H1 (cell line): Measurements from ENCODE around the gene CABP2. TPM values are rescaled to one million over a fixed set of nuclear protein-coding genes. Genes with fewer than 3 reads are reported as not detected.

Source experiments
- CTCF ChIA-PET: fragments of 300-600 bp; sonication (Branson Sonifier 250); formaldehyde crosslinking; loops from one replicate; lab custom pipeline; 2021; ENCODE audit not compliant: partially characterized antibody; lab: Charles Lee
- POLR2A ChIA-PET: fragments of 300-600 bp; sonication (Branson Sonifier 250); formaldehyde crosslinking; loops from one replicate; lab custom pipeline; 2021; ENCODE audit warnings: inconsistent platforms; ENCODE audit not compliant: partially characterized antibody; lab: Charles Lee
- DNase-seq, 2 experiments: peaks; one replicate each; pipeline versions ENCODE4 v3.0.0 to v3.0.0-alpha.2; 2010 to 2022; ENCODE audit warnings: low spot score in 2 of 2, low read depth in 1 of 2, mixed read lengths in 1 of 2
- FAIRE-seq: peaks from 2 replicates; lab custom pipeline; 2011; peaks lifted over from hg19 to GRCh38; lab: Jason Lieb, UNC
- H2AFZ ChIP-seq: 2 replicates; pipeline ENCODE4 v1.8.1; 2012; ENCODE audit warnings: low read length, inconsistent platforms
- H2AK5ac ChIP-seq: 2 replicates; pipeline ENCODE4 v1.6.1; 2013; ENCODE audit warnings: low read depth, low read length
- H2BK120ac ChIP-seq: replicated peaks from 2 replicates; pipeline ENCODE3; 2013; ENCODE audit warnings: low read depth, low read length, inconsistent platforms
- H2BK12ac ChIP-seq: 2 replicates; pipeline ENCODE4 v1.6.1; 2013; ENCODE audit warnings: low read depth, low read length
- H2BK15ac ChIP-seq: 2 replicates; pipeline ENCODE4 v1.6.1; 2013; ENCODE audit warnings: low read length
- H2BK20ac ChIP-seq: 2 replicates; pipeline ENCODE4 v1.6.1; 2013; ENCODE audit warnings: low read length
- H2BK5ac ChIP-seq: 2 replicates; pipeline ENCODE4 v1.6.1; 2013; ENCODE audit warnings: low read depth, low read length
- H3K14ac ChIP-seq: 2 replicates; pipeline ENCODE4 v1.6.1; 2013; ENCODE audit warnings: inconsistent platforms; ENCODE audit not compliant: insufficient read length
- H3K18ac ChIP-seq: 2 replicates; pipeline ENCODE4 v1.6.1; 2013; ENCODE audit warnings: low read length; ENCODE audit errors: extremely low read depth
- H3K23ac ChIP-seq: 2 replicates; pipeline ENCODE4 v1.6.1; 2013; ENCODE audit warnings: inconsistent platforms; ENCODE audit not compliant: insufficient read length
- H3K23me2 ChIP-seq: 2 replicates; pipeline ENCODE4 v1.6.1; 2013; ENCODE audit warnings: low read depth, low read length
- H3K27ac ChIP-seq: 2 replicates; pipeline ENCODE4 v1.6.1; 2011; ENCODE audit warnings: low read depth, low read length, inconsistent platforms
- H3K27me3 ChIP-seq, 4 experiments: replicated peaks in 1 of 4; 1 replicate in 1 of 4; 2 replicates in 3 of 4; pipeline versions ENCODE4 v1.6.1 to v1.8.1; 2011 to 2013; ENCODE audit warnings: low read length in 3 of 4, mild to moderate bottlenecking in 3 of 4, inconsistent platforms in 2 of 4, mixed read lengths in 2 of 4, moderate library complexity in 1 of 4; ENCODE audit not compliant: control insufficient read depth in 3 of 4, insufficient read depth in 3 of 4; ENCODE audit errors: extremely low read depth in 1 of 4
- H3K36me3 ChIP-seq, 4 experiments: 2 replicates each; pipeline versions ENCODE4 v1.6.1 to v1.8.1; 2011 to 2013; ENCODE audit warnings: mild to moderate bottlenecking in 4 of 4, low read length in 3 of 4, moderate library complexity in 2 of 4, control low read depth in 1 of 4, inconsistent platforms in 1 of 4; ENCODE audit not compliant: insufficient read depth in 4 of 4, control insufficient read depth in 2 of 4
- H3K4ac ChIP-seq: replicated peaks from 2 replicates; pipeline ENCODE3; 2013; ENCODE audit warnings: low read length, low read depth, mixed read lengths, inconsistent platforms; ENCODE audit not compliant: insufficient read length
- H3K4me1 ChIP-seq, 4 experiments: replicated peaks in 1 of 4; 1 replicate in 1 of 4; 2 replicates in 3 of 4; pipeline versions ENCODE4 v1.6.1 to v1.8.1; 2011 to 2013; ENCODE audit warnings: low read length in 3 of 4, inconsistent platforms in 2 of 4, mixed read lengths in 1 of 4; ENCODE audit not compliant: insufficient read depth in 4 of 4, control insufficient read depth in 3 of 4
- H3K4me2 ChIP-seq, 2 experiments: 2 replicates each; pipeline versions ENCODE4 v1.6.1 to v1.8.1; 2011 to 2013; ENCODE audit warnings: low read depth in 2 of 2, low read length in 2 of 2, control low read depth in 1 of 2, inconsistent platforms in 1 of 2, mild to moderate bottlenecking in 1 of 2; ENCODE audit not compliant: insufficient read depth in 1 of 2
- H3K4me3 ChIP-seq, 4 experiments: fragments of 200-600, 300-600 bp in 1 of 4; sonication (generic), shearing (Covaris generic), sonication (Bioruptor Twin) in 1 of 4; 2 replicates each; pipeline versions ENCODE4 v1.5.1 to v1.8.1; 2011 to 2016; ENCODE audit warnings: low read length in 4 of 4, low read depth in 3 of 4, control low read depth in 2 of 4, inconsistent platforms in 2 of 4, mild to moderate bottlenecking in 2 of 4, mixed read lengths in 1 of 4, moderate library complexity in 1 of 4; ENCODE audit not compliant: insufficient read depth in 2 of 4; ENCODE audit errors: extremely low read depth in 1 of 4
- H3K56ac ChIP-seq: replicated peaks from 2 replicates; pipeline ENCODE3; 2013; ENCODE audit warnings: low read depth, mild to moderate bottlenecking, mixed read lengths, low read length, inconsistent platforms; ENCODE audit not compliant: insufficient read length
- H3K79me1 ChIP-seq: 2 replicates; pipeline ENCODE4 v1.6.1; 2013; ENCODE audit warnings: low read depth, low read length, control low read depth
- H3K79me2 ChIP-seq, 2 experiments: 2 replicates each; pipeline versions ENCODE4 v1.6.1 to v1.8.1; 2012 to 2013; ENCODE audit warnings: low read length in 2 of 2, mild to moderate bottlenecking in 2 of 2, inconsistent platforms in 1 of 2; ENCODE audit not compliant: insufficient read depth in 2 of 2, control insufficient read depth in 1 of 2
- H3K9ac ChIP-seq, 4 experiments: replicated peaks in 1 of 4; 1 replicate in 1 of 4; 2 replicates in 3 of 4; pipeline versions ENCODE4 v1.6.1 to v1.8.1; 2011 to 2013; ENCODE audit warnings: low read depth in 3 of 4, low read length in 3 of 4, control low read depth in 2 of 4, mild to moderate bottlenecking in 2 of 4, moderate library complexity in 2 of 4, inconsistent platforms in 1 of 4; ENCODE audit errors: extremely low read depth in 1 of 4
- H3K9me3 ChIP-seq, 2 experiments: 2 replicates each; pipeline versions ENCODE4 v1.6.1 to v1.8.1; 2012 to 2013; ENCODE audit warnings: mild to moderate bottlenecking in 2 of 2, moderate library complexity in 2 of 2, control low read depth in 1 of 2, inconsistent platforms in 1 of 2, low read depth in 1 of 2, low read length in 1 of 2, mixed read lengths in 1 of 2; ENCODE audit not compliant: insufficient read depth in 2 of 2
- H4K20me1 ChIP-seq, 2 experiments: replicated peaks in 1 of 2; 2 replicates each; pipeline versions ENCODE3 to v1.8.1; 2011 to 2013; ENCODE audit warnings: inconsistent platforms in 2 of 2, low read length in 2 of 2, mild to moderate bottlenecking in 1 of 2; ENCODE audit not compliant: insufficient read depth in 2 of 2, control insufficient read depth in 1 of 2
- H4K5ac ChIP-seq: 2 replicates; pipeline ENCODE4 v1.6.1; 2013; ENCODE audit warnings: low read length, low read depth, mixed read lengths, inconsistent platforms; ENCODE audit not compliant: insufficient read length
- H4K8ac ChIP-seq: 2 replicates; pipeline ENCODE4 v1.8.0; 2013; ENCODE audit warnings: mild to moderate bottlenecking, moderate library complexity, low read length, inconsistent platforms; ENCODE audit not compliant: insufficient read depth; ENCODE audit errors: extremely low read depth
- H4K91ac ChIP-seq: replicated peaks from 2 replicates; pipeline ENCODE3; 2013; ENCODE audit warnings: low read length, mixed read lengths, inconsistent platforms; ENCODE audit not compliant: insufficient read length
- ATF2 ChIP-seq: IDR thresholded peaks from 2 replicates; pipeline ENCODE4 v1.6.1; 2012; ENCODE audit warnings: low read length, inconsistent platforms
- CHD2 ChIP-seq: IDR thresholded peaks from 2 replicates; pipeline ENCODE4 v1.6.1; 2012; ENCODE audit warnings: low read length, improper control_type of control experiment
- GTF2F1 ChIP-seq: IDR thresholded peaks from 2 replicates; pipeline ENCODE4 v1.6.1; 2012; ENCODE audit warnings: low read depth, low read length, improper control_type of control experiment, borderline replicate concordance
- JUND ChIP-seq: IDR thresholded peaks from 2 replicates; pipeline ENCODE4 v1.6.1; 2011; ENCODE audit warnings: mild to moderate bottlenecking, improper control_type of control experiment, low read length
- KDM4A ChIP-seq: IDR thresholded peaks from one replicate; pipeline ENCODE4 v1.7.1; 2012; ENCODE audit warnings: low read depth, mild to moderate bottlenecking, moderate library complexity, low read length, inconsistent platforms; ENCODE audit not compliant: severe bottlenecking
- PHF8 ChIP-seq: fragments of 200-600 bp; sonication (generic); conservative IDR thresholded peaks from 2 replicates; pipeline ENCODE4 v1.7.1; 2012; ENCODE audit warnings: low read depth, mild to moderate bottlenecking, inconsistent platforms, low read length, moderate library complexity
- RFX5 ChIP-seq: IDR thresholded peaks from 2 replicates; pipeline ENCODE4 v1.6.1; 2011; ENCODE audit warnings: low read depth, low read length, improper control_type of control experiment, borderline replicate concordance
- RNF2 ChIP-seq: fragments of 200-900, 300-1000 bp; sonication (generic); IDR thresholded peaks from 2 replicates; pipeline ENCODE4 v1.7.1; 2016; ENCODE audit warnings: borderline replicate concordance, low read depth, mild to moderate bottlenecking, antibody characterized with exemption, low read length; ENCODE audit not compliant: poor library complexity, severe bottlenecking; ENCODE audit errors: missing control alignments
- YY1 ChIP-seq: IDR thresholded peaks from 2 replicates; pipeline ENCODE4 v1.6.1; 2011; ENCODE audit warnings: low read depth, mild to moderate bottlenecking, low read length
- ZNF274 ChIP-seq: IDR thresholded peaks from 2 replicates; pipeline ENCODE4 v1.7.0; 2012; ENCODE audit warnings: low read length, borderline replicate concordance; ENCODE audit errors: extremely low read depth
- WGBS, 2 experiments: shearing (Covaris generic) in 1 of 2; methylation state at CpG; one replicate each; pipeline versions ENCODE4 v1.1.6 to v1.1.7; 2013 to 2015; ENCODE audit warnings: low lambda C conversion rate in 2 of 2, mixed read lengths in 2 of 2, inconsistent platforms in 1 of 2, low coverage in 1 of 2, missing lambda C conversion rate in 1 of 2; ENCODE audit not compliant: insufficient replicate concordance in 2 of 2, insufficient coverage in 1 of 2, insufficient read length in 1 of 2; ENCODE audit errors: extremely low coverage in 1 of 2, missing lambda C conversion rate in 1 of 2; 5-methylcytosine and 5-hydroxymethylcytosine counted together
- polyA plus RNA-seq, 7 experiments: library from polyadenylated mRNA; depleted of rRNA in 3 of 7; stranded (reverse) in 5 of 7; unstranded in 2 of 7; fragments of >200 nt in 5 of 7; fragments of 200-250 nt in 2 of 7; gene quantifications; 1 replicate in 5 of 7; 2 replicates in 1 of 7; 4 replicates in 1 of 7; pipeline versions ENCODE4 v1.2.1 to v1.2.3, GENCODE V29; 2011 to 2013; ENCODE audit warnings: missing spikeins in 2 of 7, mixed read lengths in 2 of 7
- total RNA-seq: library from RNA; stranded (reverse); fragmentation: NEBNext Ultra II Directional; extraction: Animal tissue kit (Norgen Biotek cat#: 25700); gene quantifications from 2 replicates; pipeline ENCODE4 v1.2.1, GENCODE V29; 2021
- TF ChIP-seq, protein P1 (sequence below): IDR thresholded peaks from 2 replicates; pipeline ENCODE4 v1.6.1; 2012; ENCODE audit warnings: inconsistent platforms

The CABP2 gene
- total and polyA plus RNA-seq, 2 of the 8 experiments (the other 6 are each of a cell fraction or from before 2014, with no cell fraction given), result not detected

- Histone ChIP-seq H3K4me2 (no peak overlapping the region), H3K56ac (no peak overlapping the region), H2BK20ac (no peak overlapping the region), H3K9me3 (peaks cover 4 to 12% of the 10 kb centered on the region in 2 experiments; a peak in 3 of 4 replicates), H2BK5ac (no peak overlapping the region), H3K36me3 (no peaks in the 10 kb centered on the region), H3K18ac (no peak overlapping the region), H3K79me1 (no peaks in the 10 kb centered on the region), H3K79me2 (no peaks in the 10 kb centered on the region), H3K27me3 (no peaks in the 10 kb centered on the region; a peak in 1 of 7 replicates), H3K4me3 (no peak overlapping the region), H3K4ac (no peak overlapping the region), H3K27ac (no peak overlapping the region), H2BK120ac (no peak overlapping the region), H2BK12ac (no peak overlapping the region), H4K8ac (no peak overlapping the region), H4K91ac (no peak overlapping the region), H3K9ac (no peak overlapping the region), H2AK5ac (no peak overlapping the region), H2BK15ac (no peak overlapping the region), H4K20me1 (no peaks in the 10 kb centered on the region), H2AFZ (no peak overlapping the region), H3K23me2 (no peaks in the 10 kb centered on the region), H3K23ac (no peak overlapping the region), H3K4me1 (no peaks in the 10 kb centered on the region), H3K14ac (no peak overlapping the region), H4K5ac (no peak overlapping the region)
- 87% methylated on average over 9 of the region's 9 CpGs; no CpG with 5 or more reads in 1 of the 2 experiments for WGBS, 2 experiments
- ChIA-PET CTCF (interaction anchor here (1.0 to 1.5 kb wide), 4 partner anchors 12 to 197 kb away, joined by 3 to 6 read pairs (median 4); no protein-coding TSS in a partner anchor), POLR2A (interaction anchor here (1.1 to 4.8 kb wide), 2 partner anchors 11 to 35 kb away, joined by 3 to 15 read pairs; partner anchors contain the start of gene GSTP1)
- FAIRE-seq (no peak), DNase-seq (no peak)
- TF ChIP-seq, protein P1, sequence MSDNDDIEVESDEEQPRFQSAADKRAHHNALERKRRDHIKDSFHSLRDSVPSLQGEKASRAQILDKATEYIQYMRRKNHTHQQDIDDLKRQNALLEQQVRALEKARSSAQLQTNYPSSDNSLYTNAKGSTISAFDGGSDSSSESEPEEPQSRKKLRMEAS, result no peak
- TF ChIP-seq KDM4A (no peak), ATF2 (no peak), RFX5 (no peak), GTF2F1 (no peak), CHD2 (no peak), RNF2 (no peak), YY1 (no peak), JUND (no peak), ZNF274 (no peak), PHF8 (no peak)
Observed at GRCh38 chr11:67548555-67549110, 25.4 kb upstream of the CABP2 start.
